Brain microvascular endothelial cell (primary cell): Measurements from ENCODE around the gene GSE1.

Experiments
- DNase-seq: peaks from one replicate; pipeline ENCODE4 v3.0.0-alpha.2; 2020
- H3K27ac ChIP-seq: fragments of 250-450 bp; sonication (Bioruptor Pico); 2 replicates; pipeline ENCODE4 v1.5.1; 2020; ENCODE audit warnings: mild to moderate bottlenecking, moderate library complexity
- H3K27me3 ChIP-seq: fragments of 250-450 bp; sonication (Bioruptor Pico); replicated peaks from 2 replicates; pipeline ENCODE4 v1.5.1; 2020; ENCODE audit warnings: mild to moderate bottlenecking
- H3K36me3 ChIP-seq: fragments of 250-450 bp; sonication (Bioruptor Pico); replicated peaks from 2 replicates; pipeline ENCODE4 v1.5.1; 2020; ENCODE audit warnings: mild to moderate bottlenecking
- H3K4me3 ChIP-seq: 2 replicates; pipeline ENCODE4 v1.5.1; 2011; ENCODE audit warnings: low read depth, mild to moderate bottlenecking, control low read depth, low read length, moderate library complexity
- in situ Hi-C: cut with HindIII; loops from 2 replicates; pipeline ENCODE4 v1.10.0; 2017; ENCODE audit warnings: low sequenced_read_pairs, low pct_ligation_motif_present
- TF ChIP-seq, protein P1 (sequence below): IDR thresholded peaks from 2 replicates; pipeline ENCODE4 v1.5.1; 2011; ENCODE audit warnings: low read depth, mild to moderate bottlenecking, moderate library complexity, low read length, control low read depth, inconsistent platforms; ENCODE audit errors: missing control alignments

Gene GSE1

GRCh38 chr16:85640254-85640558, 27.1 kb downstream of the GSE1 start:
- no peak for DNase-seq
- TF ChIP-seq, protein P1, sequence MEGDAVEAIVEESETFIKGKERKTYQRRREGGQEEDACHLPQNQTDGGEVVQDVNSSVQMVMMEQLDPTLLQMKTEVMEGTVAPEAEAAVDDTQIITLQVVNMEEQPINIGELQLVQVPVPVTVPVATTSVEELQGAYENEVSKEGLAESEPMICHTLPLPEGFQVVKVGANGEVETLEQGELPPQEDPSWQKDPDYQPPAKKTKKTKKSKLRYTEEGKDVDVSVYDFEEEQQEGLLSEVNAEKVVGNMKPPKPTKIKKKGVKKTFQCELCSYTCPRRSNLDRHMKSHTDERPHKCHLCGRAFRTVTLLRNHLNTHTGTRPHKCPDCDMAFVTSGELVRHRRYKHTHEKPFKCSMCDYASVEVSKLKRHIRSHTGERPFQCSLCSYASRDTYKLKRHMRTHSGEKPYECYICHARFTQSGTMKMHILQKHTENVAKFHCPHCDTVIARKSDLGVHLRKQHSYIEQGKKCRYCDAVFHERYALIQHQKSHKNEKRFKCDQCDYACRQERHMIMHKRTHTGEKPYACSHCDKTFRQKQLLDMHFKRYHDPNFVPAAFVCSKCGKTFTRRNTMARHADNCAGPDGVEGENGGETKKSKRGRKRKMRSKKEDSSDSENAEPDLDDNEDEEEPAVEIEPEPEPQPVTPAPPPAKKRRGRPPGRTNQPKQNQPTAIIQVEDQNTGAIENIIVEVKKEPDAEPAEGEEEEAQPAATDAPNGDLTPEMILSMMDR: no peak
- Histone ChIP-seq H3K36me3 (no peaks in the 10 kb centered on the region), H3K4me3 (no peak overlapping the region), H3K27me3 (no peaks in the 10 kb centered on the region), H3K27ac (no peak overlapping the region)
- in situ Hi-C loops: no loop called here

GRCh38 chr16:85640585-85640984, 27.5 kb downstream of the GSE1 start:
- no peak overlapping the region for H3K4me3 ChIP-seq
- in situ Hi-C loops: no loop called here
- no peak overlapping the region for H3K27ac ChIP-seq
- H3K27me3 ChIP-seq: no peaks in the 10 kb centered on the region
- TF ChIP-seq, protein P1: no peak
- no peaks in the 10 kb centered on the region for H3K36me3 ChIP-seq
- no peak for DNase-seq

DNA sequence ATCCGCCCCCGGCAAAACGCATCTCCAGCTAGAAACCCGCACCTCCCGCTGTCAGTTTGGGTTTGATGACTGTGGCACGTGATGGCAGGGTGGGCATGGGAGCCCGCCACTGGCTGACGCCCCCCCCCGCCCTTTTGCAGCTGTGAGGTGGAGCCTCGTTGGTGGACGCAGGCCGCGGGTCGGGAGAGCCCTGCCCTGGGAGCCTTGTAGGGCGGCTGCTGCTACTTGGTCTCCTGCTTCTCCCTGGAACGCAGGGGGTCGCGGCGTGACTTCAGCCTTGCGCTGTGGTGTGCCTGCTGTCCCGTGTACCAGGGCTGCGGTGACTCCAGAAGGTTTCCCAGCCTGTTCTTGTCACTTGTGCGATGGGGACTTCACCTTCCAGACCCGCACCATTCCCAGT, 28.2 kb downstream of the GSE1 start:
- H3K36me3 ChIP-seq: no peaks in the 10 kb centered on the region
- H3K27ac ChIP-seq: no peak overlapping the region
- H3K4me3 ChIP-seq: no peak overlapping the region
- TF ChIP-seq, protein P1: no peak
- DNase-seq: no peak
- in situ Hi-C loops: no loop called here
- H3K27me3 ChIP-seq: no peaks in the 10 kb centered on the region

DNA sequence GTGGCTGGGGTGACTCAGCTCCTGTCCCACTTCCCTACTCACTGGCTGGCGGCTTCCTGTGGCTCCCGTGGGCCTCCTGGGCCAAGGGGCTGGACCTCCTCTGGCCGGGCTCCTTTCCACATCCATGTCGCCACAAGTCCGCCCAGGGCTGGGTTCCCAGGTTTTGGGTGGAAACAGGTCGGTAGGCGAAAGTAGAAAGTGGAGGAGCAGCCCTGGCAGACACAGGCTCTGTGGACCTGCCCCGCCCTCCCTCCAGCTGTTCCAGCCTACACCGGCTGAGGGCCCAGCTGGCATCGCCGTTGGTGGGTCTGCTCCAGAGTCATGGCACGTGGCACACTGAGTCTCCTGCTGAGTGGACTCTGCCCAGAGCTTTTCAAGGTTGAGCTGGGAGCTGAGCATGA, 28.7 kb downstream of the GSE1 start:
- Histone ChIP-seq H3K4me3 (no peak overlapping the region), H3K27me3 (no peaks in the 10 kb centered on the region), H3K27ac (no peak overlapping the region), H3K36me3 (no peaks in the 10 kb centered on the region)
- TF ChIP-seq, protein P1: no peak
- in situ Hi-C loops: no loop called here
- peak; percentile 3 for DNase-seq

- DNase-seq: no peak
- H3K36me3 ChIP-seq: no peaks in the 10 kb centered on the region
- TF ChIP-seq, protein P1: no peak
- H3K4me3 ChIP-seq: no peak overlapping the region
- H3K27me3 ChIP-seq: no peaks in the 10 kb centered on the region
- in situ Hi-C loops: no loop called here
- H3K27ac ChIP-seq: no peak overlapping the region
These were observed 29.7 kb downstream of the GSE1 start for GRCh38 chr16:85642762-85643358.

DNA sequence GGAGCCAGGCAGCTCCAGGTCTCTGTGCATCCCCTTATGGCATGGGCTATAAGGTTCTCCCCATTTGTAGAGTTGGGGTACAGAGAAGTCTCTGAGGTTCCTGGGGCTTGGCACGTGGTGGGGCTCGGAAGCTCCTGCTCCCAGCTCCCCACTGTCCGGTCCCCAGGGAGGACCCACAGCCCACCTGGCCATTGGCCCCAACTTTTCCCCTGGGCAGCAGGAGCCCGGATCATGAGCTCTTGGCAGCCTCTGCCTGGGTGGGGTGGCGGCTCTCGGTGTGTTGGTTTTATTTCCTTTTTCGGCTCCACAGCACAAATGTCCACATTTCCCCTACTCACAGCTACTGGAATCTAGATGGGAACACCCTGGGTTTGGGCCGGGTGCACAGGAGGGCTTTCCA, 30.5 kb downstream of the GSE1 start:
- no peak for DNase-seq
- Histone ChIP-seq H3K27me3 (no peaks in the 10 kb centered on the region), H3K27ac (no peak overlapping the region), H3K4me3 (no peak overlapping the region), H3K36me3 (no peaks in the 10 kb centered on the region)
- TF ChIP-seq, protein P1: no peak
- in situ Hi-C loops: no loop called here
